RWPE2 (cell line): ENCODE data around the gene PDE4B.
A peak's percentile ranks its signal among the peaks of the same experiment; 100 is the strongest.

Source experiments
- ATAC-seq: fragments of 200-7000 bp; cut with Tn5 transposase; 3 replicates; pipeline ENCODE4 v1.9.1; 2021; ENCODE audit warnings: low read depth
- DNase-seq: peaks from one replicate; pipeline ENCODE4 v3.0.0-alpha.2; 2020; ENCODE audit warnings: low spot score
- H3K27ac ChIP-seq: fragments of 450-650 bp; 2 replicates; pipeline ENCODE4 v1.5.1; 2017; ENCODE audit warnings: mild to moderate bottlenecking; ENCODE audit not compliant: poor library complexity, severe bottlenecking
- H3K27me3 ChIP-seq: fragments of 250-450 bp; sonication (Bioruptor Pico); 2 replicates; pipeline ENCODE4 v1.5.1; 2021; ENCODE audit warnings: mild to moderate bottlenecking, moderate library complexity; ENCODE audit not compliant: insufficient read depth, poor library complexity, severe bottlenecking
- H3K36me3 ChIP-seq: fragments of 250-450 bp; sonication (Bioruptor Pico); 2 replicates; pipeline ENCODE4 v1.5.1; 2020; ENCODE audit warnings: low read depth, mild to moderate bottlenecking, moderate library complexity
- H3K4me1 ChIP-seq: fragments of 250-450 bp; sonication (Bioruptor Pico); 2 replicates; pipeline ENCODE4 v1.5.1; 2021; ENCODE audit warnings: mild to moderate bottlenecking, moderate library complexity; ENCODE audit not compliant: insufficient read depth, poor library complexity, severe bottlenecking
- H3K4me3 ChIP-seq: fragments of 250-450 bp; sonication (Bioruptor Pico); 2 replicates; pipeline ENCODE4 v1.5.1; 2021; ENCODE audit warnings: mild to moderate bottlenecking, moderate library complexity; ENCODE audit not compliant: severe bottlenecking
- H3K9me3 ChIP-seq: fragments of 250-450 bp; sonication (Bioruptor Pico); 2 replicates; pipeline ENCODE4 v1.5.1; 2021; ENCODE audit warnings: mild to moderate bottlenecking, moderate library complexity; ENCODE audit not compliant: severe bottlenecking
- CTCF ChIP-seq: fragments of 450-650 bp; IDR thresholded peaks from one replicate; pipeline ENCODE4 v1.5.1; 2017; ENCODE audit warnings: mild to moderate bottlenecking, moderate library complexity; ENCODE audit not compliant: poor library complexity, severe bottlenecking

Gene PDE4B

GRCh38 chr1:66300280-66300971, 507.7 kb downstream of the PDE4B start:
- no peaks in the 10 kb centered on the region for H3K36me3 ChIP-seq
- ATAC-seq, result no peak
- no peak overlapping the region for H3K27ac ChIP-seq
- no peak for DNase-seq
- H3K27me3 ChIP-seq, result no peaks in the 10 kb centered on the region
- peaks cover 5% of the 10 kb centered on the region for H3K4me1 ChIP-seq
- H3K9me3 ChIP-seq, result no peaks in the 10 kb centered on the region
- no peak overlapping the region for H3K4me3 ChIP-seq
- TF ChIP-seq CTCF, result no peak

- H3K4me1 ChIP-seq, result peaks cover 4% of the 10 kb centered on the region
- no peak overlapping the region for H3K27ac ChIP-seq
- no peak overlapping the region for H3K4me3 ChIP-seq
These were observed 508.3 kb downstream of the PDE4B start for GRCh38 chr1:66300972-66301451.

GRCh38 chr1:66302184-66302742, 509.6 kb downstream of the PDE4B start:
- Histone ChIP-seq H3K27me3 (no peaks in the 10 kb centered on the region), H3K9me3 (no peaks in the 10 kb centered on the region), H3K36me3 (no peaks in the 10 kb centered on the region), H3K27ac (no peak overlapping the region), H3K4me1 (peaks cover 4% of the 10 kb centered on the region), H3K4me3 (no peak overlapping the region)
- DNase-seq (no peak), ATAC-seq (no peak)
- TF ChIP-seq CTCF, result no peak

More at GRCh38 chr1:66300972-66301451, 508.3 kb downstream of the PDE4B start:
- TF ChIP-seq CTCF, result no peak
- DNase-seq (no peak), ATAC-seq (0 out of 3 replicates have a peak, but pooled peaks have one; percentile 38)
- Histone ChIP-seq H3K36me3 (no peaks in the 10 kb centered on the region), H3K9me3 (no peaks in the 10 kb centered on the region), H3K27me3 (no peaks in the 10 kb centered on the region)

- no peak for DNase-seq
- peaks cover 4% of the 10 kb centered on the region for H3K4me1 ChIP-seq
- no peak for TF ChIP-seq CTCF
- H3K36me3 ChIP-seq, result no peaks in the 10 kb centered on the region
- H3K27ac ChIP-seq, result no peak overlapping the region
- H3K27me3 ChIP-seq, result no peaks in the 10 kb centered on the region
- no peak for ATAC-seq
- H3K9me3 ChIP-seq, result no peaks in the 10 kb centered on the region
- no peak overlapping the region for H3K4me3 ChIP-seq
These were observed 510.1 kb downstream of the PDE4B start for GRCh38 chr1:66302815-66303214.

GRCh38 chr1:66303646-66304045, 511.0 kb downstream of the PDE4B start:
- no peak for DNase-seq
- H3K36me3 ChIP-seq, result no peaks in the 10 kb centered on the region
- H3K9me3 ChIP-seq, result no peaks in the 10 kb centered on the region
- peaks cover under 1% of the 10 kb centered on the region for H3K4me1 ChIP-seq
- H3K4me3 ChIP-seq, result no peak overlapping the region
- no peaks in the 10 kb centered on the region for H3K27me3 ChIP-seq
- no peak for TF ChIP-seq CTCF
- no peak for ATAC-seq
- no peak overlapping the region for H3K27ac ChIP-seq
